ENCODE data around the gene YAP1.

Gene YAP1

DNA sequence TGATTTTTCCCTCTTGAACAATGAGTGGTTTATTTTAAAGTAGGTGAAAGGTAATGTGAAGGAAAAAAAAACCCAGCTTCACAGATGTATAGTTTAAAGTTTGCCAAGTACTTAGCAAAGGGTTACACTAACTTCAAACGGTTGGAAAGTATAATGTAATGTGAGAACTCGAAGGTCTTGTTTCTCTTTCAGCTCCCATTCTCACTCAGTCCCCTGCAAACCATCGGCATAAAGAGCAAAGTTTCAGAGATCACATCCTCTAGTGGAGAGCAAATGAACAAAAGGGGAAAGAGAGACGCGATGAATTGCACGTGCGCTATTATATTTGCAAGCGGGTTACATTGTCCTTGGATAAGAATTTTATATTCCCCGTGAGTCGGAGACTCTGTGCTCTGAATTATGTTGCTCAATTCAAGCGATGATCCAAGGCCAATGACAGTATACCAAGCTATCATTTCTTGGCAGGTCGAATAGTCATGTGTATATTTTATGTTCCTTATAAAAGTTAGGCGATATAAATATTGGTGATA is 169.5 kb downstream of the YAP1 start:
- no peak overlapping the region for H3K27ac ChIP-seq
- no peak for TF ChIP-seq ZFX (IDR thresholded peaks at IDR 0.05)
- TF ChIP-seq, protein P1, sequence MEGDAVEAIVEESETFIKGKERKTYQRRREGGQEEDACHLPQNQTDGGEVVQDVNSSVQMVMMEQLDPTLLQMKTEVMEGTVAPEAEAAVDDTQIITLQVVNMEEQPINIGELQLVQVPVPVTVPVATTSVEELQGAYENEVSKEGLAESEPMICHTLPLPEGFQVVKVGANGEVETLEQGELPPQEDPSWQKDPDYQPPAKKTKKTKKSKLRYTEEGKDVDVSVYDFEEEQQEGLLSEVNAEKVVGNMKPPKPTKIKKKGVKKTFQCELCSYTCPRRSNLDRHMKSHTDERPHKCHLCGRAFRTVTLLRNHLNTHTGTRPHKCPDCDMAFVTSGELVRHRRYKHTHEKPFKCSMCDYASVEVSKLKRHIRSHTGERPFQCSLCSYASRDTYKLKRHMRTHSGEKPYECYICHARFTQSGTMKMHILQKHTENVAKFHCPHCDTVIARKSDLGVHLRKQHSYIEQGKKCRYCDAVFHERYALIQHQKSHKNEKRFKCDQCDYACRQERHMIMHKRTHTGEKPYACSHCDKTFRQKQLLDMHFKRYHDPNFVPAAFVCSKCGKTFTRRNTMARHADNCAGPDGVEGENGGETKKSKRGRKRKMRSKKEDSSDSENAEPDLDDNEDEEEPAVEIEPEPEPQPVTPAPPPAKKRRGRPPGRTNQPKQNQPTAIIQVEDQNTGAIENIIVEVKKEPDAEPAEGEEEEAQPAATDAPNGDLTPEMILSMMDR (conservative IDR thresholded peaks at IDR 0.05), result peak; percentile 68

DNA sequence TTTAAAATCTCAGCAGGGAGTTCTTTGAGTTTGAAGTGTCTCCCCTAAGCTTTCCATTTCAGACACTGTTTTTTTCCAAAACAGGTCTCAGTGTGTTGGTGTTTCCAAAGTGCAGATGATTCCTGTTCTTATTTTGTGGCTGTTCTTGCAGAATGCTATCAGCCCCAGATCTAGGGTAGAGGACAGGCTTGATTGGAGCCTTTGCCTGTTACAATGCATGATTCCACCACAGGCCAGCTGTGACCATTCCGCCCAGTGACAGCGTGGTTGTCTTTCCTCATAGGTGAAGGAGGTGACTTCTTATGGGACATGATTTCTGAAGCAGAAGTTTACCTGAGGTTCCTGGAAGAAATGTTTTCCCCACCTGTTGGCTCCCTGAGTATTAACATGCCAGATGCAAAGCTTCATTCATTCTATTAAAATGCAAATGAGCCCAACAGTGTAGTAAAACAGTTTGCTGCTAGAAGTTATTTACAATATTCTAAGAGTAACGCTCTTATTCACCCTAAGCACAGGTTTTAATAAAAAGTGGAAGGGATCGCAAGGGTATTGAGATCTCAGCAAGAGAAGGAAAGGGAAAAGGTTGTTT is 170.1 kb downstream of the YAP1 start:
- H3K27ac ChIP-seq, result peak overlapping the region; percentile 19; the same call in 1 of the 2 replicates
- no peak for TF ChIP-seq ZFX (IDR thresholded peaks at IDR 0.05)
- TF ChIP-seq, protein P1 (conservative IDR thresholded peaks at IDR 0.05), result no peak

All from C4-2B (cell line).